A673 (cell line): ENCODE data around the gene NYNRIN. TPM values are rescaled to one million over a fixed set of nuclear protein-coding genes. Genes with fewer than 3 reads are reported as not detected.

ENCODE experiments used
- BruUV-seq: library from RNA; stranded (reverse); fragments of 400-500 nt; replicated peaks from 2 replicates; lab custom pipeline; 2021; lab: Mats Ljungman, UMichigan
- CTCF ChIA-PET: fragments of 300-600 bp; sonication (Branson Sonifier 250); formaldehyde crosslinking; loops from one replicate; lab custom pipeline; 2022; ENCODE audit warnings: antibody characterized with exemption; lab: Charles Lee
- POLR2A ChIA-PET: fragments of 300-600 bp; sonication (Branson Sonifier 250); formaldehyde crosslinking; loops from one replicate; lab custom pipeline; 2022; ENCODE audit warnings: antibody characterized with exemption; ENCODE audit not compliant: low non-redundant PET; lab: Charles Lee
- DNase-seq: peaks from one replicate; pipeline ENCODE4 v3.0.0-alpha.2; 2015; ENCODE audit warnings: low spot score
- H3K27ac ChIP-seq: fragments of 200-600 bp; sonication (generic); 2 replicates; pipeline ENCODE4 v1.5.1; 2016; ENCODE audit warnings: mixed run types, low read depth, mild to moderate bottlenecking, mixed read lengths, antibody characterized with exemption, low read length; ENCODE audit not compliant: poor library complexity, severe bottlenecking
- H3K27me3 ChIP-seq: fragments of 200-600 bp; sonication (generic); replicated peaks from 2 replicates; pipeline ENCODE4 v1.6.1; 2017; ENCODE audit warnings: mixed run types, low read depth, mild to moderate bottlenecking, mixed read lengths, antibody characterized with exemption, low read length; ENCODE audit not compliant: insufficient read depth, poor library complexity
- H3K36me3 ChIP-seq: fragments of 200-600 bp; sonication (generic); 2 replicates; pipeline ENCODE4 v1.6.1; 2016; ENCODE audit warnings: mixed run types, mild to moderate bottlenecking, mixed read lengths, antibody characterized with exemption, low read length; ENCODE audit not compliant: insufficient read depth, poor library complexity, severe bottlenecking
- H3K4me1 ChIP-seq: fragments of 200-600 bp; sonication (generic); 2 replicates; pipeline ENCODE4 v1.6.1; 2017; ENCODE audit warnings: mixed run types, mild to moderate bottlenecking, mixed read lengths, antibody characterized with exemption, low read length; ENCODE audit not compliant: insufficient read depth, poor library complexity, severe bottlenecking
- H3K4me3 ChIP-seq: fragments of 200-600 bp; sonication (generic); 2 replicates; pipeline ENCODE4 v1.5.1; 2016; ENCODE audit warnings: low read depth, mixed run types, mild to moderate bottlenecking, mixed read lengths, low read length; ENCODE audit not compliant: poor library complexity, severe bottlenecking
- H3K9me3 ChIP-seq: fragments of 200-600 bp; sonication (generic); 2 replicates; pipeline ENCODE4 v1.6.1; 2016; ENCODE audit warnings: mixed run types, low read depth, mild to moderate bottlenecking, mixed read lengths, antibody characterized with exemption, low read length; ENCODE audit not compliant: poor library complexity, severe bottlenecking
- EZH2 ChIP-seq: fragments of 200-600 bp; sonication (generic); IDR thresholded peaks from 2 replicates; pipeline ENCODE4 v1.6.1; 2017; ENCODE audit warnings: borderline replicate concordance, low read depth, mild to moderate bottlenecking, mixed read lengths, antibody characterized with exemption, low read length; ENCODE audit not compliant: poor library complexity, severe bottlenecking
- intact Hi-C: fragments of 100-400 bp; cut with micrococcal nuclease; formaldehyde crosslinking; loops from one replicate; pipeline ENCODE4 v1.10.0; 2022; ENCODE audit not compliant: unreplicated experiment
- total RNA-seq: library from RNA; stranded (reverse); gene quantifications from 2 replicates; pipeline ENCODE4 v1.2.3, GENCODE V29; 2021
- TF ChIP-seq, protein P1 (sequence below): fragments of 300-800, 200-600 bp; sonication (generic); conservative IDR thresholded peaks from 2 replicates; pipeline ENCODE4 v1.5.1; 2017; ENCODE audit warnings: low read depth, mild to moderate bottlenecking, antibody characterized with exemption, low read length, moderate library complexity, mixed read lengths

NYNRIN gene
- total RNA-seq, 1 experiment from 2014 or later: 8.6 TPM

- Histone ChIP-seq H3K9me3 (no peaks in the 10 kb centered on the region), H3K36me3 (peaks cover 25% of the 10 kb centered on the region), H3K27me3 (no peaks in the 10 kb centered on the region), H3K4me1 (peaks cover 16% of the 10 kb centered on the region), H3K27ac (peak within 1 kb of the TSS; percentile 87), H3K4me3 (peak within 1 kb of the TSS; percentile 75)
- DNase-seq: peak; percentile 90
- no peak for TF ChIP-seq EZH2
- TF ChIP-seq, protein P1, sequence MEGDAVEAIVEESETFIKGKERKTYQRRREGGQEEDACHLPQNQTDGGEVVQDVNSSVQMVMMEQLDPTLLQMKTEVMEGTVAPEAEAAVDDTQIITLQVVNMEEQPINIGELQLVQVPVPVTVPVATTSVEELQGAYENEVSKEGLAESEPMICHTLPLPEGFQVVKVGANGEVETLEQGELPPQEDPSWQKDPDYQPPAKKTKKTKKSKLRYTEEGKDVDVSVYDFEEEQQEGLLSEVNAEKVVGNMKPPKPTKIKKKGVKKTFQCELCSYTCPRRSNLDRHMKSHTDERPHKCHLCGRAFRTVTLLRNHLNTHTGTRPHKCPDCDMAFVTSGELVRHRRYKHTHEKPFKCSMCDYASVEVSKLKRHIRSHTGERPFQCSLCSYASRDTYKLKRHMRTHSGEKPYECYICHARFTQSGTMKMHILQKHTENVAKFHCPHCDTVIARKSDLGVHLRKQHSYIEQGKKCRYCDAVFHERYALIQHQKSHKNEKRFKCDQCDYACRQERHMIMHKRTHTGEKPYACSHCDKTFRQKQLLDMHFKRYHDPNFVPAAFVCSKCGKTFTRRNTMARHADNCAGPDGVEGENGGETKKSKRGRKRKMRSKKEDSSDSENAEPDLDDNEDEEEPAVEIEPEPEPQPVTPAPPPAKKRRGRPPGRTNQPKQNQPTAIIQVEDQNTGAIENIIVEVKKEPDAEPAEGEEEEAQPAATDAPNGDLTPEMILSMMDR: no peak
- POLR2A ChIA-PET: interaction anchor here (0.5 kb wide), 1 partner anchor 158 kb away, joined by 3 read pairs; the partner anchor contains the start of gene RABGGTA
- CTCF ChIA-PET: interaction anchor here (1.1 to 3.3 kb wide), 3 partner anchors 63 to 122 kb away, joined by 4 to 101 read pairs (median 5); partner anchors contain the start of genes ADCY4 and CIDEB
- intact Hi-C loops: loop anchor here (2.0 to 10.0 kb wide), 4 partner anchors 65 to 415 kb away; partner anchors contain the start of gene TINF2
- no TSS peak for BruUV-seq
Measured at GRCh38 chr14:24429395-24430142, 30.8 kb downstream of the NYNRIN start, which contains the start of the genes CBLN3 and KHNYN. Gene CBLN3, minus strand, starts transcription at chr14:24429668. Its CDS starts 614 bp downstream, at chr14:24429054. Gene KHNYN, plus strand, starts transcription at chr14:24429954. Its CDS starts 777 bp downstream, at chr14:24430731.

DNA sequence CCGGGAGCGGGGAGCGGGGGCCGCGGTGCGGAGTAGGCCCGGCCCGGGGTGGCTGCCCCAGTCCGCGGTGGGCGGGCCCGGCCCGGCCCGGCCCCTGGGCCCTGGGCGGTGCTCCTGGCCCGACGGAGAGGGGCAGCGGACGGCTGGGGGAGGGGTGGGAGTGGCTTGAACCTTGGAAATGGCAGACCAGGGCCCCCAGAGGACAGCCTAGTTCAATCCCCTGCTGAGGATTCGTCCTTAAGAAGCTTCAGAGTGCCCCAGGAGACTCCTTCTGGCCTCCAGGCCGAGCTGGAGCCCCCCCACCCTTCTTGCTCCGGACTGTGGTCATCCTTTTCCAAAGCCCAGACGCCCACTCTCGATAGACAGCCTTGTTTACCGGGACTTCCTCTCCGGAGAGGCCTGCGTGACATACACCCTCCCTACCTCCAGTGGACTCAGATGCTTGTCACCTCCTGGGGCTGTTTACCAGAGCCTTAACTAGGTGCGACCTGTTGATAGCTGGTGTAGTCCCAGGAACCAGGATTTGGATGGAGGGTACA lies 31.4 kb downstream of the NYNRIN start:
- H3K9me3 ChIP-seq: no peaks in the 10 kb centered on the region
- TF ChIP-seq EZH2: no peak
- TF ChIP-seq, protein P1: no peak
- H3K27me3 ChIP-seq: no peaks in the 10 kb centered on the region
- CTCF ChIA-PET: interaction anchor here (1.1 to 3.3 kb wide), 3 partner anchors 64 to 122 kb away, joined by 4 to 101 read pairs (median 5); partner anchors contain the start of genes ADCY4 and CIDEB
- peak overlapping the region; percentile 87 for H3K27ac ChIP-seq
- peak overlapping the region; percentile 75 for H3K4me3 ChIP-seq
- POLR2A ChIA-PET: interaction anchor here (0.5 kb wide), 1 partner anchor 159 kb away, joined by 3 read pairs; the partner anchor contains the start of gene RABGGTA
- H3K36me3 ChIP-seq: peaks cover 25% of the 10 kb centered on the region
- DNase-seq: peak; percentile 26
- intact Hi-C loops: loop anchor here (2.0 to 10.0 kb wide), 4 partner anchors 65 to 415 kb away; partner anchors contain the start of gene TINF2
- no TSS peak for BruUV-seq
- H3K4me1 ChIP-seq: peaks cover 16% of the 10 kb centered on the region
